ENCODE measurements around the gene RARS1. TPM values are rescaled to one million over a fixed set of nuclear protein-coding genes. Genes with fewer than 3 reads are reported as not detected.

The RARS1 gene
- total and polyA plus RNA-seq, 2 experiments from 2014 or later, result 75.1 to 129 TPM

- no peak for TF ChIP-seq ZNF462 (CRISPR knock-in tag; IDR thresholded peaks at IDR 0.05)
Observed at GRCh38 chr5:168469816-168470215, 16.5 kb upstream of the RARS1 start (continued).

GRCh38 chr5:168471785-168472184, 14.5 kb upstream of the RARS1 start:
- ATAC-seq, result no peak
- H3K27ac ChIP-seq (ENCODE audit: low read depth), result no peak overlapping the region; the same call in 1 of the 2 replicates
- TF ChIP-seq ETS1 (IDR thresholded peaks at IDR 0.05) (no peak), EZH2phosphoT487 (IDR thresholded peaks at IDR 0.05; ENCODE audit: unreplicated experiment) (no peak), JUNB (IDR thresholded peaks at IDR 0.05; ENCODE audit: unreplicated experiment) (no peak), REST (IDR thresholded peaks at IDR 0.05; ENCODE audit: unreplicated experiment) (no peak)

More at GRCh38 chr5:168471785-168472184, 14.5 kb upstream of the RARS1 start:
- no peak overlapping the region for H3K27ac Mint-ChIP-seq
- Histone ChIP-seq H3K4me3 (no peak overlapping the region), H3F3A (replicated peaks; ENCODE audit: low read depth) (no peaks in the 10 kb centered on the region), H3K4me2 (no peak overlapping the region), H2AFZ (no peak overlapping the region), H3K9me2 (ENCODE audit: insufficient read depth) (no peaks in the 10 kb centered on the region), H4K20me1 (replicated peaks; ENCODE audit: insufficient read depth) (peaks cover 3% of the 10 kb centered on the region; the same call in 1 of the 2 replicates), H3K79me2 (replicated peaks; ENCODE audit: insufficient read depth) (no peaks in the 10 kb centered on the region), H3K27me3 (ENCODE audit: insufficient read depth) (no peaks in the 10 kb centered on the region), H3K36me3 (ENCODE audit: insufficient read depth) (no peaks in the 10 kb centered on the region; the same call in 1 of the 2 replicates), H3K4me1 (ENCODE audit: insufficient read depth) (no peaks in the 10 kb centered on the region)
- peaks cover 15% of the 10 kb centered on the region for H3K36me3 Mint-ChIP-seq (ENCODE audit: low read depth)
- H3K27me3 Mint-ChIP-seq (ENCODE audit: insufficient read depth, low read depth, poor library complexity), result peaks cover 2% of the 10 kb centered on the region
- no peak overlapping the region for H3K4me3 Mint-ChIP-seq
- no peaks in the 10 kb centered on the region for H3K4me1 Mint-ChIP-seq
- H3K9me3 Mint-ChIP-seq, result no peaks in the 10 kb centered on the region
- DNase-seq (ENCODE audit: low spot score), result no peak
